Fibroblast of mammary gland (primary cell): ENCODE data around the gene TLE6.

Experiments
- DNase-seq: peaks from one replicate; pipeline ENCODE4 v3.0.0-alpha.2; 2010; ENCODE audit warnings: low read depth
- H3K4me3 ChIP-seq: 2 replicates; pipeline ENCODE4 v1.5.1; 2011; ENCODE audit warnings: low read depth, mild to moderate bottlenecking, low read length, moderate library complexity; ENCODE audit not compliant: control insufficient read depth
- TF ChIP-seq, protein P1 (sequence below): conservative IDR thresholded peaks from 2 replicates; pipeline ENCODE4 v1.5.1; 2011; ENCODE audit warnings: low read depth, low read length, inconsistent platforms; ENCODE audit not compliant: control insufficient read depth, insufficient read depth

The TLE6 gene

GRCh38 chr19:3029065-3029923, 51.9 kb downstream of the TLE6 start, which contains the start of gene TLE2:
Gene TLE2, minus strand, starts transcription at chr19:3029280. Its CDS starts 376 bp downstream, at chr19:3028904.
- no peak for DNase-seq
- TF ChIP-seq, protein P1, sequence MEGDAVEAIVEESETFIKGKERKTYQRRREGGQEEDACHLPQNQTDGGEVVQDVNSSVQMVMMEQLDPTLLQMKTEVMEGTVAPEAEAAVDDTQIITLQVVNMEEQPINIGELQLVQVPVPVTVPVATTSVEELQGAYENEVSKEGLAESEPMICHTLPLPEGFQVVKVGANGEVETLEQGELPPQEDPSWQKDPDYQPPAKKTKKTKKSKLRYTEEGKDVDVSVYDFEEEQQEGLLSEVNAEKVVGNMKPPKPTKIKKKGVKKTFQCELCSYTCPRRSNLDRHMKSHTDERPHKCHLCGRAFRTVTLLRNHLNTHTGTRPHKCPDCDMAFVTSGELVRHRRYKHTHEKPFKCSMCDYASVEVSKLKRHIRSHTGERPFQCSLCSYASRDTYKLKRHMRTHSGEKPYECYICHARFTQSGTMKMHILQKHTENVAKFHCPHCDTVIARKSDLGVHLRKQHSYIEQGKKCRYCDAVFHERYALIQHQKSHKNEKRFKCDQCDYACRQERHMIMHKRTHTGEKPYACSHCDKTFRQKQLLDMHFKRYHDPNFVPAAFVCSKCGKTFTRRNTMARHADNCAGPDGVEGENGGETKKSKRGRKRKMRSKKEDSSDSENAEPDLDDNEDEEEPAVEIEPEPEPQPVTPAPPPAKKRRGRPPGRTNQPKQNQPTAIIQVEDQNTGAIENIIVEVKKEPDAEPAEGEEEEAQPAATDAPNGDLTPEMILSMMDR: no peak
- H3K4me3 ChIP-seq: peak within 1 kb of the TSS; percentile 17

DNA sequence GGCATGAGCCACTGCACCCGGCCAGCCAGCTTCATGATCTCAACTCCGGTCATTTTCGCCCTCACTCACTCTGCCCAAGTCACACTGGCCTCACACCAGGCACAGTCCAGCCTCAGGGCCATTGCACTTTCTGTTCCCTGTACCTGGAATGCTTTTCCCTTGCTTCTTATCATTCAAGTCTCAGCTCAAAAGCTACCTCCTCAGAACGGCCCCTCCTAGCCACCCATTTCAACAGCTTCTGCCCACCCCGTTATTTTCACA, 54.2 kb downstream of the TLE6 start:
- no peak for DNase-seq
- H3K4me3 ChIP-seq: no peak overlapping the region
- TF ChIP-seq, protein P1: no peak

GRCh38 chr19:3033595-3034405, 56.4 kb downstream of the TLE6 start:
- no peak for DNase-seq
- H3K4me3 ChIP-seq: no peak overlapping the region
- TF ChIP-seq, protein P1: no peak

DNA sequence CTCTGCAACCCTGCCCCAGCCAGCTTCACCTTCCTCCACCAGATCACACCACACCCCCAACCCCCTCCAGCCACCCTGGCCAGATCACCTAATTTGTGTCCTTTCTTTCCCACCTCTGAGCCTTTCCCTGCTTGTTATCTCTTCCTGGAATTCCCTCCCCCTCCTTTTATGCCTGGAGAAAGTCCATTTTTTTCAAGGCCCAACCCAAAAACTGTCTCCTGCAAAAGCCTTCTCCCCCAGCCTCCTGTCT, 57.0 kb downstream of the TLE6 start:
- no peak overlapping the region for H3K4me3 ChIP-seq
- DNase-seq: no peak
- TF ChIP-seq, protein P1: no peak

DNA sequence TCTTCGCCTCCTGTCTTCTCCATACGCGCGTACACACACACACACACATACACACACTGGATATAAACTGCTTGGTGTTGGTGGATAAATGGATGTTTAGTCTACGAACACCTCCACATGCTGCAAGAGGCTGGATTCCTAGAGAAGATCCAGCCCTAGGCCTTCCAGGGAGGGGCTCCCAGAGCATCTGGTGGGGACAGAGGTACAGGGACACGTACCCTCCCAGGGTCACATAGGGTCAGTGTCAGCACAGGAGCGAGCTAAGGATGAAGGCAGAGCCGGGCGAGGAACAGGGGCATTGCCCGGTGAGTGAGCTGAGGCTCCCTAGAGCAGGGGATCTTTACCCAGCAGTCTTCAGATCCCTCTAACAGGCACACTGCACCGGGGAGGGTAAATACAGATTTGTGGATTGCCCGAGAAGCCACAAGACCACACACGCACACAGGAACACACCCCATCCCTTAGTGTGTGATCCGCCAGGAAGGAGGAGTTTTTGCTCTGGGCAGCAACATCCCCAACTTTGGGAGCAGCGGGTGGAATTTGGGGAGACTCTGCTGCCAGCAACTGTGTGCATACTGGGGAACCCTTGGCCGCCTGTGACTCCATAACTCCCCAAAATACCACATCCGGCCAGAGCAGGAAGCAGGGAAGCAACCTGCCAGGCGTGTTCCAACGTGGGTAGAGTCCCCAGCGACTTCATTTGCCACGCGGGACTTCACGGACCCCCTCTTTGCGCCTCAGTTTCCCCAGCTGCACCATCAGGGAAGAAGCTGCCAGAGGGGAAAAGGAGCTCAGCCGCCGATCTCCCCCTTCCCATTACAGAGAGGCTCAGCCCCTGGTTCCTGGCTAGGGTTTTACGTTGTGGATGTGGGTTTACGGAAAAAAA, 57.5 kb downstream of the TLE6 start:
- H3K4me3 ChIP-seq: peak overlapping the region; percentile 64
- TF ChIP-seq, protein P1: no peak
- DNase-seq: peak; percentile 41

DNA sequence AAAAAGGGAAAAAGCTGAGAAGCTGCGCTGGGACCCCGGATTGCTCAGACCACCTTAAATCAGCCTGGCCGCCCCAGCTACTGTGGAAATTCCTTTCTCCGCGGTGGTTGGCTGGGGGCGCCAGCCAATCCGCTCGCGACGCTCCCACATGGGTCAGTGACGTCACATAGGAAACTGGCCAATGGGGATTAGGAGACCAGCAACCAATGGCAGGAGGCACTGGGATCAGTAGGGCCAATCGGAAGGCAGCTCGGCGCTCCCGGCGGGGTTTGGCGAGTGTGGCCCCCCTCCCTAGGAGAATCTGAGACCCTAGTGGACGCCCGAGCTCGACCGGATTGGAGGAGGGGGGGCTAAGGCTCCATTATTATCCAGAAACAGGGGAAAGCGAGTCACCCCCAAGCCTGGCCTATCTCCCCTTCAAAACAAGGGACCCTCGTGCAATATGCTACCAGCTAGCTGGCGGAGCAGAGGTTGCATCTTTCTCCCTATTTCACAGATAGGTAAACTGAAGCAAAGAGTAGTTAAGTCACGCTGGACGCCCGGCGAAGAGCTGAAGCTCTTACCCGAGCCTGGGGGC, 58.3 kb downstream of the TLE6 start:
- peak; percentile 99 for DNase-seq
- TF ChIP-seq, protein P1: no peak

More for the DNA sequence above, 58.3 kb downstream of the TLE6 start:
- H3K4me3 ChIP-seq: peak overlapping the region; percentile 64
